ENCODE data around the gene C1orf210.

Gene C1orf210

DNA sequence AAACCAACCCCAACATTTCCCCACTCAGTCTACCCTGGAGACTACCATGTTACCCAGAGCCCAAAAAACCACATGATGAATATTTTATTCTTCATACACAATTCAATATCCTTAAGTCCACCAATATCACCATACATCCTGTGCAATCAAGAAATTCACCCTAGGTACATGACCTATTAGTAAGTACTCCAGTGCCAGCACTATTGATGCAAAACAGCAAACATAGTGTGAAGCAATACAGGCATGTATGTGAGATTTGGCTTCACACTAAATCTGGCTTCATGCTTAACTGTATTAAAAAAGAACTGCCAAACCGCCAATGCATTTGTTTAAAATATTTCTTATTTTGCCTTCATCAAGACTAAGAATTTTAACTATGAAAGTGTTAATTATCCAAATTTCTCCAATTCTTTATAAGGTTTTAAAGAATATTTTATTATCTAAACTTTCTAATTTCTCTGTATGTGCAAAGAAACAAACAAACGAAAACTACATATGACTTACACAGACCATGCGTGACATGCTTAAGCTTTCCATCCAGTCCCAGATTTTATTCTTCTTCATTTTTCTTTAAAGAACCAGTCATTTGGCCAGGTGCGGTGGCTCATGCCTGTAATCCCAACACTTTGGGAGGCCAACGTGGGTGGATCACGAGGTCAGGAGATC lies 38.0 kb downstream of the C1orf210 start:
- DNase-seq (ENCODE audit: low read depth in 2 of 2): no peak

DNA sequence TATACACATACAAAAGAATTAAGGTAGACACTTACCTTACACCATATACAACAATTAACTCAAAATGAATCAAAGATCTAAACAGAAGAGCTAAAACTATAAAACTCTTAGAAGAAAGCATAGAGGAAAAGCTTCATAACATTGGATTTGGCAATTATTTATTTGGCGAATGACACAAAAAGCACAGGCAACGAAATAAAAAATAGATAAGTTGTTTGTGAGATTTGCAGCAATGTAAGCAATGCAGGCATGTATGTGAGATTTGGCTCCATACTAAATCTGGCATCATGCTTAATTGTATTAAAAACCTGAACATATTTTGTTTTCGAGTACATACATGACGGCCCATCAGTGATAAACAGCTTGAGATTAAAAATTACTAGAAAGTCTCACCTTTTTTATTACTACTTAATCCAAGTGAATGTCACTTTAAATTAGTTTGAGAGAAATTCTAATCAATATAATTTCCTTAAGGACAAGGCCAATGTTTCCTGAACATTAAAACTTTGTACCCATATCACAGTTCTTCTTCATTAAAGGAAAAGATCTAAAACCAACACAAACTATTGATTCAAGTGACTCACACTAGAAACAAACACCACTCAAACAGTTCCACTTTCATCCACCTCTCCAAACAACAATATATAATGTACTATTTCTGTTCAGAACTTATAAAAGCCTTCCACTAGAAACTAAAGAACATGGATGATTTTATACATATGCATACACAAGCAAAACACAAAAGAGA lies 38.7 kb downstream of the C1orf210 start:
- no peak for DNase-seq (ENCODE audit: low read depth in 2 of 2)

DNA sequence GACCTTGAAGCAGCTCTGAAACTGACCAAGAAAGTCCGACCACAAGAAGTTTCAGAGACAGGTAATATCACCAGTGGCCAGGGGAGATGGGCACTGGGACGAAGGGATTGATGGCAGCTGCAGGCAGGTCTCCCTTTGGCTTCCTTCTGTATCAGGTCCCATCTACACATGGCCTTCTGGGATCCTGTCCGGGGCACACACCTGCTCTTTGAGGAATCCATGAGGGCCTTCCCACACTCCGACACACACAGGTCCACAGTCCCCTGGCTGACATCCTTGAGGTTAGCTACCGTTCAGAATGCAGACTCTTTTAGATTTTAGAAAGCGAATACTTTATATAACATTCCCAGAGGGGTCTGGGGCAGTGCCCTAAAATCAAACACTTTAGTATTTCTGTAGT lies 42.1 kb downstream of the C1orf210 start:
- no peak for DNase-seq (ENCODE audit: low read depth in 2 of 2)

DNA sequence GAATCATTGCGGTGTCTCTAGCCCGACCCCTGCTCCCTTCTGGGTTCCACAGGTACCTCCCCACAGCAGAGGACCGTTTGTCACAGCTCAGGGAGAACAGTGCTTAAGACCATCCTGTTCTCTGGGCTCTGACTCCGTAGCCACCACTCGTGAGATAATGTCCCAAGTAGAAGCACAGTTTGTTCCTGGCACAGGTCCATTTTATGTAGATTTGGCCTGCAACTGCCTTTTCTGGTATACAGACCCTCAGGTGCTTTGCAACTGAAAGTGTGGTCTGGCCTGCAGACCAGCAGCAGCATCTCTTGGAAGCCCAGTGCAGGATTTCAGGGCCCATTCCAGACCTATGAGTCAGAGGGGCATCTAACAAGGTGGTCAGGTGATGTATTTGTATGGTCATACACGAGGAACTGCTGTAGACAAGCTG lies 44.0 kb downstream of the C1orf210 start:
- no peak for DNase-seq (ENCODE audit: low read depth in 2 of 2)

DNA sequence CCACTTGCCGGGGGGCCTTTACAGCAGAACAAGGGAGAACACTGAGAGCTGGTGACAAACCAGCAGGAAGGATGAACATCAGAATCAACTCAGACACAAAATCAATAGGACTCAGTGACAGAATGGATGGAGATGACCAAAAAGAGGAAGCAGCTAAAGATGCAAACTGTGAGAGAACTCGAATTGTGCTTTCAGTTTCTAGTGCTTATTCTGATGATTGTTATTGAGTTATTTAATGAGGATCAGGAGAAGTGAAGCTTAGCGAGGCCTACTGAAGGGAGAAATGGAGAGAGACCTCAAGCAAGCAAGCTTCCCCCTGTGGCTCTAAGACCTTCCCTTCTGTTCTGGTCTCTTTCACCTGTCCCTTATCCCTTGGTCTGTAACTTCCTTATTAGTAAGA lies 45.9 kb downstream of the C1orf210 start:
- DNase-seq (ENCODE audit: low read depth in 2 of 2): no peak

DNA sequence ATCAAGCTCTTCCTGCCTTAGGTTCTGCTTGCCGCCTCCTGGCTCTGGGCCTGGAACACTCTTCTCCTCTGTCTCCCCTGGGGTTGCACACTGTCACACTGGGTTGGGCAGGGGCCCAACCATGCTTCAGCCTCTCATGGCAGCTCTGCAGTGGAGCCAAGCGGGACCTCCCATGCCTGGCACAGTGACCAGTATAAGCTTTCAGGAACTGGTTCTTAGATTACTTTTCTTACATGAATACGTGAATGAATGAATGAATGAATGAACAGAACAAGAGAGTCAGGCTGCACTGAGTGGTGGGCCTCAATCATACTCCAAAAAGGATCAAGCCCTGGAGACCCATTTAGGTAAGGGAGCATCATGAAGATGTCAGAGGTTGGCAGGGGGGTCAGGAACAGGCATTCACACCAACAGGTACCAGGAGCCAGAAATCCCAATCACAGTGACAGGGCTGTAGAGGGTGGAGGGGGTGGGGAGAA lies 46.4 kb downstream of the C1orf210 start:
- no peak for DNase-seq (ENCODE audit: low read depth in 2 of 2)

DNA sequence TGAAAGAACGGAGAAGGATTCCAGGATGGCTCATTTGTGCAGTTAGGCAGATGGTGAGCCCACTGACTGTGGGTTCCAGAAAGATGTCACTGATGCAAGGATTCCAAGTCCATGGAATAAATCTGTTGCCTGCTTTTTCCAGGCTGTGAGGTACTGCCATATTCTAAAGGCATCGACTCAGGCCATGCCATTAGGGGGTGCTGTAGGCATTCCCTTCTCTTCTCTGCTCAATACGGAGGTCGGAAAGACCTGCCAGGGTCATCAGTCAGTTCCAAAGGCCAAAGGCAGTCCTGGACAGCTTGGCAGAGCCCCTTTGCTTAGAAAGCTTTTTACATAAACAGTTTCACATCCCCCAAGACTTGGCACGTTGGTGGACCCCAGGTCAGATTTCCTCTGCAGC lies 47.3 kb downstream of the C1orf210 start:
- DNase-seq (ENCODE audit: low read depth in 2 of 2): no peak

DNA sequence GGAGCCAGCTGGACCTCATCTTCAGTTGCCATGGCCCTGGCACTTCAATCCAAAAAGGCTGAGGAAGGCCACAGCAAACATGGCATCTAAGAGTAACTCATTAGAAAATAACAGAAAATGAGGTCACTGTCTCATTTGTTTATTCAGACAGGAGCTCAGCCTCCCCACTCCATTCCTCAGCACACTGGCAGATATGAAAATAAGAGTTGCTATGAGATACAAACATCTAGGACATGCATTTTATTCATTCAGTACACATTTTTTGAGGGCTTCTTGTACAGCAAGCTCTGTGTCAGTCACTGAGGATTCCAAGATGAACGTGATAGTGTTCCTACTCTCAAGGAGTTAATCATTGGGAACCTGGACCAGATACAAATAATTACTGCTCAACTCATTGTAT lies 48.3 kb downstream of the C1orf210 start:
- DNase-seq (ENCODE audit: low read depth in 2 of 2): no peak

DNA sequence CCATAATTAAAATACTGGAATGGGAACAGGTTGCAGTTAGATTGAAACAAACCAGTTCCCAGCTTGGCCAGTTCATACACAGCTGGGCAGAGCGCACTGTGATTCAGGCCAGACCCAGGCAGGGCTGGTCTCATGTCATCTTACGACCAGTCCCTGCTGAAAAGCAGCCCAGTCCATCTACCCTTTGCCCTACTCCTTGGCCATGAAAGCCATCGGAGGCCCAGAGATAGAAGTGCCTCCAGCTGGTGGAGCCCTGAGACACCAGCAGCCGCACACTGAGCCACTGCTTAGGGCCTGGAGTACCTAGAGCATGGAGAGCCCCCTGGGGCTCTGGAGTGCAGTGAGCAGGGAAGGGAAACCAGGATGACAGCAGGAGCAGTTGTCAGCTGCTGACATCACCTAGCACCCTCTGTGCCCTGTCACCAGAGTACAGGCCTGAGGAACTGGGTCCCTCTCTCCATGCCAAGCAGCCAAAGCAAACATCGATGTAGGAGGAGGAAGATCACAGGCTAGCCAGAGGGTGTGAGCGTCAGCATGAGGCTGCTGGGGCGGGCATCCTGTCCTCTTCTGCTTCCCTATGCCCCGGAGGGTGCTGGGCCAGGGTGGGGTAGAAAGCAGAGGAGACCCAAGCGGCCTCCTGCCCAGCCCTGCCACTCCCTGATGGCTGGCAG lies 49.8 kb downstream of the C1orf210 start:
- DNase-seq (ENCODE audit: low read depth in 2 of 2): no peak

DNA sequence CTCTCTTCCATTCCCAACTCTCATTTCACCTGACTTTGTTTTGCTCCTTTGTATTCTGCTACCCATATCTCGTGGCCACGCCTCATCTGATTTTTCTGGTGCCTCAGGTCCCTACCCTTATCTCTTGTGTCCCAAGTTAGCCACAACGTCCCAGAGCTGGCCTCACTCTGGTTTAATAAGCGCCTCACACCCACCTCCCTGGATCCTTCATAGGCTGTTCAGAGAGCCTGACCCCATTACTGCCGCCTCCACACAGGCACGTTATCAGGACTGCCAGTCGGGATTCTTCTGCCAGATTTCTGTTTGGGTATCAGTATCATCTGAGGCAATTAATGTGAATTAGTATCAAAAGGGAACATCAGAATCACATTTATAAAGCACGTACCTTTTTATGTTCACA lies 50.3 kb downstream of the C1orf210 start:
- DNase-seq (ENCODE audit: low read depth in 2 of 2): no peak

DNA sequence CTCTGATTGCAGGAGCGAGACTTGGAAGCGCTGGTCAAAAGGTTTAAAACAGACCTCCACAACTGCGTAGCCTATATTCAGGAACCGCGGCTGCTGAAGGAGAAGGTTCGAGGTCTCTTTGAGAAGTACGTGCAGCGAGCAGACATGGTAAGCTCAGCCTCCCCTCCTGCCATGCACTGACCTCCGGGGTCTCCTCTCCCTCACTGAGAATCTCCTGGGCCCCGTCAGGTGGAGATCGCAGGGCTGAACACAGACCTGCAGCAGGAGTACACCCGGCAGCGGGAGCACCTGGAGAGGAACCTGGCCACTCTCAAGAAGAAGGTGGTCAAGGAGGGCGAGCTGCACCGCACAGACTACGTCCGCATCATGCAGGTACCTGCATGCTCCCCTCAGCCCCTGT lies 51.1 kb downstream of the C1orf210 start:
- no peak for DNase-seq (ENCODE audit: low read depth in 2 of 2)

DNA sequence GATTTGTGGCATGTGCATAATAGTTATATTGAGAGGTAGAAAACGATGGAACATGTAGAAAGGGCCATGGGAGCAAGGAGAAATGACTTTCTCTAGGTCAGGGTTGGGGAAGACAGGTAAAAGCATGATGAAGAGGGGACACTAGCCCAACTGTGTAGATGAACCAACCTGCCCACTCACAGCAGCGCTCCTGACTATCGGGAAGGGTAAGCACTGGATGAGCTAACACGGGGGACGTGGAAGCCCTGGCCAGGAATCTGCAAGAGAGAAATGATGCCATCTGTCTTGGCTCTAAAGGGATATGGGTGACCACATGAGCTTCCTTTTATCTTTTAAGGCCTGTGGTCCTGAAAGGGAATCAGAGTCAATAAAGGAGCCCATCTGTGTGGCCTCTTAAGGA lies 51.8 kb downstream of the C1orf210 start:
- no peak for DNase-seq (ENCODE audit: low read depth in 2 of 2)

DNA sequence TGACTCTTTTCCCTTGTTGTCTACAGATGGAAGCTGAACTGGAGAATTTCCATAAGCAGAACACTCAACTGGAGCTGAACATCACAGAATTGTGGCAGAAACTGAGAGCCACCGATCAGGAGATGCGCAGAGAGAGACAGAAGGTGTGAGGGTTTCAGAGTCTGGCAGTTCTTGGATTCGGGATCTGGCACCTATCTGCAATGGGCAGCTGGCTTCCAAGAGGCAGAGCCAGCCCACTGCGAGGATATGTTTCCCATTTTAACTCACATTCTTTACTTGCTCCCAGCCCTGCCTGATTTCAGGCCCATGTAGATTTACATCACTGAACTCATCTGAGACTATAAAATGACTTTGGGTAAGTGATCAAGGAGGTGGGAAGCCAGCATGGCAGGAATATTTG lies 52.9 kb downstream of the C1orf210 start:
- no peak for DNase-seq (ENCODE audit: low read depth in 2 of 2)

DNA sequence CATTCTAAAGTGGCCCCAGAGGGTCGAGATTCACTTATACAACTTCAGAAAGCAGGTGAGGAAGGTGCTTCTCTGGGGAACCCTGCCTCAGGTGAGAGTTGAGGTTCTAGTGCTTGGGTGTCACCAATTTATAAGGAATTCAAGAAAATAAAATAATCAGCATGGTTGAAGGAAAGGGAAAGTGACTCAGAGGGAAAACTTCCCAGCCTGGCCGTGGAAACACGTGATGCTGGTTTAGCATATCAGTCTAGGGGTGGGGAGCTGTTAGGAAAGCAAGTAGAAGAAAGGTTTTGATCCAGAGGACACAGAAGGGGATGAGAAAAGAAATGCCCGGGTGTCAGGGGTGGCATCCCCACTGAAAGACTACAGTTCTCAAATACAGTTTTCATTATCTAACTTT lies 53.3 kb downstream of the C1orf210 start:
- no peak for DNase-seq (ENCODE audit: low read depth in 2 of 2)

Measured in stimulated activated CD8-positive, alpha-beta memory T cell treated with anti-CD3 and anti-CD28 coated beads, Interleukin-15, amount 100 ng/mL, for 4 hours (primary cell).